K562 (cell line): ENCODE results near the gene RNF223. TPM values are rescaled to one million over a fixed set of nuclear protein-coding genes. Genes with fewer than 3 reads are reported as not detected.
A peak's percentile ranks its signal among the peaks of the same experiment; 100 is the strongest.

Source experiments
- ATAC-seq: fragments of 200-7000 bp; cut with Tn5 transposase; 3 replicates; pipeline ENCODE4 v1.9.1; 2020; ENCODE audit warnings: moderate library complexity
- BruUV-seq: library from RNA; stranded (reverse); fragments of 400-500 nt; replicated peaks from 2 replicates; lab custom pipeline; 2021; lab: Mats Ljungman, UMichigan
- CTCF ChIA-PET: fragments of 300-600 bp; formaldehyde crosslinking; extraction: SDS; loops from one replicate; lab custom pipeline; 2021; ENCODE audit warnings: low intra/inter-chr PET ratio; lab: Yijun Ruan, JAX
- POLR2A ChIA-PET: fragments of 300-600, 350-650 bp; sonication (Branson Sonifier 250); formaldehyde crosslinking; extraction: SDS; loops from one replicate; lab custom pipeline; 2021; ENCODE audit warnings: antibody characterized with exemption, inconsistent platforms; lab: Yijun Ruan, JAX
- DNase-seq, 4 experiments: peaks; one replicate each; pipeline versions ENCODE4 v3.0.0 to v3.0.0-alpha.2; 2011 to 2018; ENCODE audit warnings: low spot score in 3 of 4, mixed read lengths in 3 of 4; ENCODE audit errors: extremely low read depth in 1 of 4
- FAIRE-seq: peaks from 2 replicates; lab custom pipeline; 2011; peaks lifted over from hg19 to GRCh38; lab: Jason Lieb, UNC
- H2AFZ ChIP-seq: 2 replicates; pipeline ENCODE4 v1.6.0; 2011; ENCODE audit warnings: low read depth, low read length, control low read depth, inconsistent platforms
- H3K27ac ChIP-seq: fragments of 200-600 bp; 3 replicates; pipeline ENCODE4 v1.8.0; 2011; ENCODE audit warnings: low read depth, mild to moderate bottlenecking, control low read depth, inconsistent platforms, low read length, moderate library complexity, mixed read lengths; ENCODE audit errors: extremely low read depth
- H3K27me3 ChIP-seq, 2 experiments: fragments of 300-600 bp in 1 of 2; 2 replicates in 1 of 2; 3 replicates in 1 of 2; pipeline versions ENCODE4 v1.6.0 to v1.8.0; 2011; ENCODE audit warnings: inconsistent platforms in 2 of 2, low read length in 2 of 2, mild to moderate bottlenecking in 1 of 2, mixed read lengths in 1 of 2, moderate library complexity in 1 of 2; ENCODE audit not compliant: control insufficient read depth in 2 of 2, insufficient read depth in 2 of 2
- H3K36me3 ChIP-seq: fragments of 300-600 bp; 3 replicates; pipeline ENCODE4 v1.8.0; 2011; ENCODE audit warnings: mild to moderate bottlenecking, low read length, inconsistent platforms; ENCODE audit not compliant: control insufficient read depth, insufficient read depth
- H3K4me1 ChIP-seq, 2 experiments: fragments of 200-600 bp in 1 of 2; replicated peaks in 1 of 2; 2 replicates in 1 of 2; 3 replicates in 1 of 2; pipeline versions ENCODE4 v1.5.1 to v1.8.0; 2011; ENCODE audit warnings: inconsistent platforms in 2 of 2, low read length in 2 of 2, mild to moderate bottlenecking in 1 of 2, mixed read lengths in 1 of 2, moderate library complexity in 1 of 2; ENCODE audit not compliant: control insufficient read depth in 2 of 2, insufficient read depth in 2 of 2
- H3K4me2 ChIP-seq: 2 replicates; pipeline ENCODE4 v1.6.1; 2011; ENCODE audit warnings: low read length, control low read depth, inconsistent platforms, mixed read lengths; ENCODE audit not compliant: insufficient read depth
- H3K4me3 ChIP-seq: fragments of 200-600 bp; sonication (generic), shearing (Covaris generic); 2 replicates; pipeline ENCODE4 v1.5.1; 2016; ENCODE audit warnings: control low read depth, inconsistent platforms
- H3K79me2 ChIP-seq: fragments of 200-600 bp; 3 replicates; pipeline ENCODE4 v1.8.0; 2011; ENCODE audit warnings: low read length, inconsistent platforms; ENCODE audit not compliant: control insufficient read depth, insufficient read depth
- H3K9ac ChIP-seq, 2 experiments: 2 replicates each; pipeline versions ENCODE4 v1.6.0 to v1.6.1; 2011; ENCODE audit warnings: low read depth in 2 of 2, low read length in 2 of 2, control low read depth in 1 of 2, inconsistent platforms in 1 of 2, mild to moderate bottlenecking in 1 of 2, mixed read lengths in 1 of 2; ENCODE audit not compliant: insufficient read depth in 1 of 2
- H3K9me1 ChIP-seq: one replicate; pipeline ENCODE4 v1.6.0; 2011; ENCODE audit warnings: inconsistent platforms, mild to moderate bottlenecking, low read length, moderate library complexity; ENCODE audit not compliant: control insufficient read depth, insufficient read depth
- H3K9me3 ChIP-seq: replicated peaks from 2 replicates; pipeline ENCODE4 v1.5.1; 2011; ENCODE audit warnings: low read depth, low read length, inconsistent platforms; ENCODE audit not compliant: control insufficient read depth, insufficient read depth
- H4K20me1 ChIP-seq: replicated peaks from 2 replicates; pipeline ENCODE4 v1.6.1; 2011; ENCODE audit warnings: low read length, inconsistent platforms, mixed read lengths; ENCODE audit not compliant: control insufficient read depth, insufficient read depth
- ATF4 ChIP-seq: fragments of 450-650 bp; formaldehyde crosslinking; IDR thresholded peaks from 2 replicates; pipeline ENCODE4 v1.4.0; 2022; ENCODE audit warnings: mild to moderate bottlenecking, moderate library complexity
- ATF7 ChIP-seq: fragments of 450-650 bp; IDR thresholded peaks from 2 replicates; pipeline ENCODE4 v1.7.1; 2014; ENCODE audit warnings: mild to moderate bottlenecking, moderate library complexity
- BRF2 ChIP-seq: IDR thresholded peaks from 3 replicates; pipeline ENCODE4 v1.6.1; 2011; ENCODE audit warnings: borderline replicate concordance, mild to moderate bottlenecking; ENCODE audit not compliant: insufficient read length, insufficient read depth
- CCNT2 ChIP-seq: IDR thresholded peaks from 2 replicates; pipeline ENCODE4 v1.6.1; 2011; ENCODE audit warnings: borderline replicate concordance, low read depth, mild to moderate bottlenecking, moderate library complexity, mixed read lengths, low read length; ENCODE audit not compliant: insufficient read length; ENCODE audit errors: extremely low read depth
- ESRRB ChIP-seq: fragments of 250-450 bp; sonication (Bioruptor Pico); IDR thresholded peaks from 2 replicates; pipeline ENCODE4 v1.5.0; 2020; ENCODE audit warnings: mild to moderate bottlenecking, moderate library complexity, borderline replicate concordance
- FOXO4 ChIP-seq: fragments of 450-650 bp; formaldehyde crosslinking; IDR thresholded peaks from 2 replicates; pipeline ENCODE4 v1.4.0; 2020; ENCODE audit warnings: mild to moderate bottlenecking, moderate library complexity
- GABPA ChIP-seq: fragments of 200-800 bp; sonication (Bioruptor generic); conservative IDR thresholded peaks from 2 replicates; pipeline ENCODE4 v1.6.1; 2016; ENCODE audit warnings: low read depth, missing genetic modification characterization, missing compliant biosample characterization
- MTA3 ChIP-seq: fragments of 450-650 bp; formaldehyde crosslinking; IDR thresholded peaks from 2 replicates; pipeline ENCODE4 v1.6.1; 2017; ENCODE audit warnings: mild to moderate bottlenecking, borderline replicate concordance
- TCF15 ChIP-seq: fragments of 250-450 bp; sonication (Bioruptor Pico); IDR thresholded peaks from 2 replicates; pipeline ENCODE4 v1.8.0; 2022; ENCODE audit warnings: moderate library complexity, mild to moderate bottlenecking, inconsistent platforms
- USF2 ChIP-seq: sonication (generic); formaldehyde crosslinking; IDR thresholded peaks from 2 replicates; pipeline ENCODE4 v1.5.0; 2020; ENCODE audit warnings: missing genetic modification reagents
- XRCC5 ChIP-seq: fragments of 200-400 bp; formaldehyde crosslinking; IDR thresholded peaks from 2 replicates; pipeline ENCODE4 v1.6.1; 2017; ENCODE audit warnings: low read depth, mild to moderate bottlenecking, low read length
- ZHX1 ChIP-seq: fragments of 150-350 bp; conservative IDR thresholded peaks from 2 replicates; pipeline ENCODE4 v1.6.1; 2014; ENCODE audit warnings: low read length
- ZNF184 ChIP-seq: sonication (generic); formaldehyde crosslinking; IDR thresholded peaks from 2 replicates; pipeline ENCODE4 v1.5.0; 2020; ENCODE audit warnings: missing genetic modification reagents
- ZNF431 ChIP-seq: sonication (generic); formaldehyde crosslinking; IDR thresholded peaks from 2 replicates; pipeline ENCODE4 v1.8.0; 2022; ENCODE audit warnings: mild to moderate bottlenecking, missing genetic modification reagents
- WGBS: fragments of 100-300 bp; shearing (Covaris generic); methylation state at CpG from one replicate; pipeline ENCODE4 v1.1.6; 2016; ENCODE audit warnings: low coverage, mixed read lengths; ENCODE audit not compliant: insufficient coverage; ENCODE audit errors: missing lambda C conversion rate; 5-methylcytosine and 5-hydroxymethylcytosine counted together
- in situ Hi-C: fragments of 300-500 bp; cut with MboI; formaldehyde crosslinking; loops from 4 replicates; pipeline ENCODE4 v1.15.0; 2018; ENCODE audit warnings: inconsistent platforms, mixed read lengths
- intact Hi-C: fragments of 100-400 bp; cut with micrococcal nuclease; formaldehyde crosslinking; loops from 2 replicates; pipeline ENCODE4 v1.14.2; 2022
- polyA plus RNA-seq, 8 experiments: library from polyadenylated mRNA; depleted of rRNA in 4 of 8; stranded (reverse) in 5 of 8; unstranded in 3 of 8; fragments of >200 nt; fragmentation: Nextera tagmentation in 2 of 8; fragmentation: Illumina TruSeq in 1 of 8; extraction: Ambion mirVana in 2 of 8; extraction: Trizol in 1 of 8; gene quantifications; 2 replicates each; pipeline versions ENCODE4 v1.2.1 to v1.2.3, GENCODE V29; 2011 to 2014; ENCODE audit warnings: inconsistent platforms in 1 of 8, missing spikeins in 1 of 8
- total RNA-seq, 7 experiments: library from RNA; depleted of rRNA in 6 of 7; stranded (reverse); fragments of >200 nt in 6 of 7; fragmentation: Illumina TruSeq in 2 of 7; extraction: Trizol in 2 of 7; gene quantifications; 2 replicates each; pipeline versions ENCODE4 v1.2.1 to v1.2.3, GENCODE V29; 2011 to 2021; ENCODE audit warnings: low replicate concordance in 1 of 7

Gene RNF223
- total and polyA plus RNA-seq, 9 of the 15 experiments (the other 6 are each of a cell fraction or from before 2014, with no cell fraction given), result 0.04 to 0.32 TPM; not detected in 7

- no peaks in the 10 kb centered on the region for H3K9me1 ChIP-seq
- ChIA-PET POLR2A (no interaction called here), CTCF (no interaction called here)
- TSS peak; percentile 37 for BruUV-seq
- H2AFZ ChIP-seq, result no peak overlapping the region
- no peak for ATAC-seq
- DNase-seq, result no peak
- H3K4me2 ChIP-seq, result no peak overlapping the region
- no peaks in the 10 kb centered on the region for H3K9me3 ChIP-seq
- intact Hi-C loops, result no loop called here
- H3K36me3 ChIP-seq, result peaks cover 85% of the 10 kb centered on the region; the same call in 2 of the 3 replicates
- no peaks in the 10 kb centered on the region for H4K20me1 ChIP-seq
- H3K79me2 ChIP-seq, result no peaks in the 10 kb centered on the region; the same call in 2 of the 3 replicates
- 93% methylated on average over 10 of the region's 20 CpGs for WGBS
- no peaks in the 10 kb centered on the region for H3K27me3 ChIP-seq
- H3K27ac ChIP-seq, result no peak overlapping the region
- H3K4me1 ChIP-seq, result peaks cover 0 to 54% of the 10 kb centered on the region in 2 experiments; a peak in 2 of 5 replicates
- in situ Hi-C loops, result no loop called here
- FAIRE-seq, result no peak
- H3K9ac ChIP-seq, result no peak overlapping the region
- no peak overlapping the region for H3K4me3 ChIP-seq
- TF ChIP-seq ZHX1, result no peak
- TF ChIP-seq MTA3, result no peak
- TF ChIP-seq ZNF184 (CRISPR knock-in tag), result no peak
- no peak for TF ChIP-seq ZNF431 (CRISPR knock-in tag)
- no peak for TF ChIP-seq TCF15 (CRISPR knock-in tag)
- TF ChIP-seq CCNT2, result no peak
- no peak for TF ChIP-seq GABPA (tag)
- no peak for TF ChIP-seq ESRRB (CRISPR knock-in tag)
- TF ChIP-seq BRF2, result no peak
- TF ChIP-seq XRCC5, result no peak
- no peak for TF ChIP-seq FOXO4 (CRISPR knock-in tag)
- no peak for TF ChIP-seq USF2 (CRISPR knock-in tag)
- no peak for TF ChIP-seq ATF7
- TF ChIP-seq ATF4 (CRISPR knock-in tag), result no peak
Observed at GRCh38 chr1:1046243-1046642, 27.9 kb downstream of the RNF223 start.
